BLaER1 treated with 17β-estradiol and CSF1 and Interleukin-3, amounts not matched to agents 10 nM and 100 nM (cell line): ENCODE measurements around the gene LRRC38.
A peak's percentile ranks its signal among the peaks of the same experiment; 100 is the strongest.

Experiments used
- H3K27ac ChIP-seq, 11 experiments: shearing (Covaris generic); formaldehyde crosslinking; 2 replicates each; pipeline ENCODE4 v1.8.1; 2022
- H3K27me3 ChIP-seq, 11 experiments: shearing (Covaris generic); formaldehyde crosslinking; 2 replicates each; pipeline ENCODE4 v1.8.1; 2022
- H3K36me3 ChIP-seq, 11 experiments: shearing (Covaris generic); formaldehyde crosslinking; 2 replicates each; pipeline ENCODE4 v1.8.1; 2022
- H3K4me1 ChIP-seq, 10 experiments: shearing (Covaris generic); formaldehyde crosslinking; 2 replicates each; pipeline ENCODE4 v1.8.1; 2022
- H3K4me2 ChIP-seq, 11 experiments: shearing (Covaris generic); formaldehyde crosslinking; 2 replicates each; pipeline ENCODE4 v1.8.1; 2022
- H3K4me3 ChIP-seq, 10 experiments: shearing (Covaris generic); formaldehyde crosslinking; 2 replicates each; pipeline ENCODE4 v1.8.1; 2022
- H3K9ac ChIP-seq, 11 experiments: shearing (Covaris generic); formaldehyde crosslinking; 2 replicates each; pipeline ENCODE4 v1.8.1; 2022
- H3K9me3 ChIP-seq, 11 experiments: shearing (Covaris generic); formaldehyde crosslinking; replicated peaks in 1 of 11; 2 replicates each; pipeline ENCODE4 v1.8.1; 2022
- H4K20me1 ChIP-seq, 11 experiments: shearing (Covaris generic); formaldehyde crosslinking; 2 replicates each; pipeline ENCODE4 v1.8.1; 2022
- Cebpa-rat ChIP-seq, 11 experiments: shearing (Covaris generic); IDR thresholded peaks; 2 replicates each; pipeline ENCODE4 v1.8.1; 2022

LRRC38 gene

DNA sequence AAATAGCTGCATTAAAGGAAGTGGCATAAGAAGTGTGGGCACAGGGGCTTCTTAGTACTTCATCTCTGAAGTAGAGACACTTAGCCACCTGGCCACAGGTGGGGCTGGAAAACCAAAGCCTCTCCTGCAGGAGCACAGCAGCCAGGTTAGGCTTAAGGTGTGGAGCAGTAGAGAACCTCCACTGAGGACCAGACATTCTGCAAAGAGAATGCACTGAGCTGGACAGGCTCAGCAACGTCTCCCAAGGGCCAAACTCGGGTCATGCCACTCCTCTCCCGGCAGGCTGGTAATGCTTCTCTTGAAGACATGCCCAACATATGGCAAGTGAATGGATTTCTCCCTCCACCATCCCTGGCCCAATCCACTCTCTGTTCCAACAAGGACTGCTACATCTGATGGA is 33.0 kb upstream of the LRRC38 start:
- Histone ChIP-seq H4K20me1 (no peaks in the 10 kb centered on the region), H3K36me3 (no peaks in the 10 kb centered on the region)
- no peak for TF ChIP-seq Cebpa-rat (IDR thresholded peaks at IDR 0.05)

DNA sequence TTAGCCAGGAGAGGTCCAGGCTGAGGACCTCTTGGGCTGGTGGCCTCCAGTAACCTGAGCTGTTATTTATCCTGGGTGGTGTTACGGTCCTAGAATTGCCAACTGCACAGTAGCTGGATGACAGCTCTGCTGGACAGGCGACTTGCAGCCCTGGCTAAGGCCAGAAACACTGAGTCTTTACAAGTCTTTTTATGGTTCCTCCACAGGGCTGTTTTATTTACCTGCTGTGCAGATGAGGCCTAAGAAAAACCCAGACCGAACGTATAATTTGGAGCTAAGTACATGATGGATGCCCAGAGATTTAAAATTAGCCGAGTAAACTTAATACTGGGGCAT is 30.4 kb upstream of the LRRC38 start:
- no peaks in the 10 kb centered on the region for H3K36me3 ChIP-seq
- H3K9ac ChIP-seq = no peak overlapping the region
- no peaks in the 10 kb centered on the region for H3K27me3 ChIP-seq
- H3K27ac ChIP-seq = no peak overlapping the region
- no peaks in the 10 kb centered on the region for H4K20me1 ChIP-seq
- H3K4me3 ChIP-seq = no peak overlapping the region
- H3K4me2 ChIP-seq = no peak overlapping the region
- no peak for TF ChIP-seq Cebpa-rat (IDR thresholded peaks at IDR 0.05)
- peaks cover 0 to 4% (median 0%) of the 10 kb centered on the region in 11 experiments; a peak in 1 of 22 replicates for H3K9me3 ChIP-seq
- H3K4me1 ChIP-seq = peaks cover 0 to 13% (median 0%) of the 10 kb centered on the region in 10 experiments; a peak in 5 of 20 replicates

More for the DNA sequence above, 33.0 kb upstream of the LRRC38 start:
- Histone ChIP-seq H3K9me3 (peaks cover 0 to 4% (median 0%) of the 10 kb centered on the region in 11 experiments; a peak in 1 of 22 replicates), H3K4me2 (no peak overlapping the region), H3K27ac (no peak overlapping the region), H3K4me1 (peaks cover 0 to 8% (median 0%) of the 10 kb centered on the region in 10 experiments; a peak in 6 of 20 replicates), H3K4me3 (no peak overlapping the region), H3K9ac (no peak overlapping the region), H3K27me3 (no peaks in the 10 kb centered on the region)

DNA sequence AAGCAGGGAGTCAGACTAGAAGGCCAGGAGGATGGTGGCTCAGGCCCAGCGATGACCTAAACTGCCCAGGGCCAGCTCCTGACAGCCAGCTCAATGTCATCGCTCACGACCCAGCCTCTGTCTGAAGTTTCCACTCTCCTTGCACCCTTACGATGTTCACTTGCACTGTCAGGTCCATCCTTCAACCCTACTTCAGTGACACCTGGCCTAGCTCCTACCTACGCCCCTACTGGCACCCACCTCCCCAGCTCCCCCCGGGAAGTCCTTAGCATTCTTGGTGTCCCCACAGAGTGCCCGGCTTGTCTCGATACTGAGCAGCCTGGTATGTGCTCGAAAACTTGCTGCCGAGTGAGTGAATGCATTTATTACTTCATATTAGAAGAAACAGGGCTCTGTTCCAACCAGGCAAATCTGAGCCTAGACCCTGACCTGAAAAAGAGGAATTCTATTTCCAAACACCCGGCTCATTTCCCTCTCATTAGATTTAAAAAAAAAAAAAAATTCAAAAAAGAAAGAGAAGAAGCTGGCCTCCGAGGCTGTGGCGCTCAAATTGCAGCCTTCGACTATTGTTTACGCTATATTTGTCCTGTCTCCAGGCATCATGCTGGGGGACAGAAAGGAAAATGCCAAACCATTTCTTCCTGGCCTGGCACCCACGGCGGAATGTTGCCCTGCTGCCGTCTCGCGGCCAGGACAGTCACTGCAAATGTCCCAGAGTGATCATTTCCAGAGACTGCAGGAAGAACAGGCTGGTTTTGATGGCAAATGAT is 29.8 kb upstream of the LRRC38 start:
- H3K9me3 ChIP-seq = peaks cover 0 to 6% (median 0%) of the 10 kb centered on the region in 11 experiments; a peak in 2 of 22 replicates
- no peak overlapping the region for H3K4me2 ChIP-seq
- peaks cover 0 to 19% (median 0%) of the 10 kb centered on the region in 10 experiments; a peak in 5 of 20 replicates for H3K4me1 ChIP-seq
- no peak for TF ChIP-seq Cebpa-rat (IDR thresholded peaks at IDR 0.05)
- no peak overlapping the region for H3K9ac ChIP-seq
- H3K27me3 ChIP-seq = no peaks in the 10 kb centered on the region
- no peaks in the 10 kb centered on the region for H4K20me1 ChIP-seq
- no peaks in the 10 kb centered on the region for H3K36me3 ChIP-seq
- H3K4me3 ChIP-seq = no peak overlapping the region
- H3K27ac ChIP-seq = no peak overlapping the region

DNA sequence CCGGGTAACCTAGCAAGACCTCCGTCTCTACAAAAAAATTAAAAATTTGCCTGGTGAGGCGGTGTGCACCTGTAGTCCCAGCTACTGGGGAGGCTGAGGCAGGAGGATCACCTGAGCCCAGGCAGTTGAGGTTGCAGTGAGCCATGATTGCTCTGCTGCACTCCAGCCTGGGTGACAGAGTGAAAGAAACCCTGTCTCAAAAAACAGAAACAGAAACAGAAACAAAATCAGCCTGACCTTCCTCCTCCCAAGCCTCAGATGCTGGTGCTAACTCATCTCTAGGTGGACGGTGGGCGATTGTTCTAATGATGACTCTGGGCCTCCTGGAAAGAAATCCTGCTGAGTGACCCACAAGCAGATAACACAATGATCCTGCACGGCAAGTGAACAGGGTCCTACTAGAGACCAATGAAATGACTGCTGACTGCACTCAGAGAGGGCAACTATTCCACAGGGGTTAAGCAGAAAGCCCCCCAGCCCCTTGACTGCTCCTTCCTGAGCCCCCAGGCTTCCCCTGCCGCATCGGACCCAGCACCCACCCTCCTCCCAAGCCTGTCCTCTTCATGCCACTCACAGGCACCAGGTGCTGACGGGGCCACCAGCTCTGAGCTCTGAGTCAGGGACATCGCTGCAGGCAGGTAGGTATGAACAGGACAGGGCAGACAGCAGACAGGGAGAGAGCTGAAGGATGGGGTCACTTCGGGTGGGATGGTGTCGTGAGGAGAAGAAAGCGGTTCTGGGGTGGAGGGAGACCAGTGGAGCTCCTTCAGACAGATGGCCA is 27.8 kb upstream of the LRRC38 start:
- Histone ChIP-seq H4K20me1 (no peaks in the 10 kb centered on the region), H3K9ac (no peak overlapping the region), H3K4me3 (no peak overlapping the region), H3K9me3 (peaks cover 0 to 8% (median 0%) of the 10 kb centered on the region in 11 experiments; a peak in 3 of 22 replicates), H3K4me2 (no peak overlapping the region), H3K36me3 (no peaks in the 10 kb centered on the region), H3K27me3 (no peaks in the 10 kb centered on the region), H3K4me1 (peaks cover 0 to 19% (median 0%) of the 10 kb centered on the region in 10 experiments; a peak in 5 of 20 replicates), H3K27ac (no peak overlapping the region)
- TF ChIP-seq Cebpa-rat (IDR thresholded peaks at IDR 0.05) = no peak

DNA sequence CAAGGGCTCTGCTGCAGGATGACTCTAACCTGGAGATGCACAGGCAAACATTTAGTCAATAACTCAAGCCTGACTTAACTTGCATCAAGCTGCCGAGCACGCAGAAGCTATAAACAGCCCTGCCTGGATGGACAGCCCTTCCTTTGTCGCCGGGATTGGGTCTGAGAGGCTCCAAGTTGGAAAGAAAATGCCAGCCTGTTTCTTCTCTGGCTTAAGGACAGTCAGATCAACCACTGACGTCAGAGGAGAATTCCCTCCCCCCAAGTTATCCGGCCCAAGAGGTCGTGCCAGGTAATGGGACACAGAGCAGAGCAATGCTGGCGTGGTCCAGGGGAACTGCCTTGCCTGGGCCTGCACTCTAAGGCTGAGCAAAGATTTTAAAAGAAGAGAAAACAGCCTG is 27.1 kb upstream of the LRRC38 start:
- peaks cover 0 to 6% (median 0%) of the 10 kb centered on the region in 11 experiments; a peak in 2 of 22 replicates for H3K9me3 ChIP-seq
- TF ChIP-seq Cebpa-rat (IDR thresholded peaks at IDR 0.05) = no peak

DNA sequence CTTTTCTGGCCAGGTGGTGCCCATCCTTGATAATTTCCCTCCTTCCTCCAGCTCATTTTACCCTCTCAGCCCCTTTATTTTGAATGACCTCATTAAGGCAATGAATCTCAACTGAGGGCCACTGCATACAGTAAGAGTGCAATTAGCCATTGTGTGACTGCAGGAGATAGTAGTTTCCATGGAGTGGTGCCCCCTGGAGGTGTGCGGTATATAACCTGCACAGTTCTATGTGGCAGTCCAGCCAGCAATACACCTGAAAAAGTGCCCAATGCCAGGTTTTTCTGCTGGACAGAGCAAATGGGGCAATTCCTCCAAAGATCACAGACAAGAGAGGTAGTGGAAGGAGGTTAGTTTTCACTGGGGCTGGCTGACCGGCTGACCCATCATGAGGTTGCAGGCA is 25.9 kb upstream of the LRRC38 start:
- H3K9ac ChIP-seq = no peak overlapping the region

More for the DNA sequence above, 27.1 kb upstream of the LRRC38 start:
- Histone ChIP-seq H3K4me3 (no peak overlapping the region), H3K36me3 (no peaks in the 10 kb centered on the region), H4K20me1 (no peaks in the 10 kb centered on the region), H3K4me1 (peaks cover 0 to 16% (median 0%) of the 10 kb centered on the region in 10 experiments; a peak in 5 of 20 replicates), H3K27ac (no peak overlapping the region), H3K4me2 (no peak overlapping the region), H3K27me3 (no peaks in the 10 kb centered on the region), H3K9ac (no peak overlapping the region)

DNA sequence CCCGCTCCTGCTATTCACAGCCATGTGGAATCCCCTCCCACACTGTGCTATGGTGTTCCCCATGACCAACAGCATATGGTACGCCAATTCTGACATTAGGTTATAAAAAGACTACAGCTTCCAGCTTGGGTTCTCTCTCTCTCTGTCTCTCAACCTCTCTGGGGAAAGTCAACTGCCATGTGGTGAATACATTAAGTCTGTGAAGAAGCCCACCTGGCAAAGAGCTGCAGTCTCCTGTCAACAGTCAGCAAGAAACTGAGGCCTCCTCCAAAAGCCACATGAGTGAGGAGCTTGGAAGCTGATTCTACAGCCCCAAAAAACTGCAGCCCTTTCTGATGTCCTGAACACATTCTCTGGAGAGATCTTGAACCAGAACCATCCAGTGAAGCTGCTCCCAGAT is 25.0 kb upstream of the LRRC38 start:
- H3K4me2 ChIP-seq = peak overlapping the region in 3 of 11 experiments; percentile 15 to 34 (median 30); a peak in 2 of 22 replicates
- H3K27me3 ChIP-seq = no peaks in the 10 kb centered on the region
- peaks cover 0 to 6% (median 0%) of the 10 kb centered on the region in 11 experiments; a peak in 2 of 22 replicates for H3K9me3 ChIP-seq
- no peak overlapping the region for H3K9ac ChIP-seq
- no peaks in the 10 kb centered on the region for H3K36me3 ChIP-seq
- H3K4me1 ChIP-seq = peaks cover 0 to 12% (median 0%) of the 10 kb centered on the region in 10 experiments; a peak in 3 of 20 replicates
- TF ChIP-seq Cebpa-rat (IDR thresholded peaks at IDR 0.05) = no peak
- H4K20me1 ChIP-seq = no peaks in the 10 kb centered on the region
- H3K27ac ChIP-seq = no peak overlapping the region
- H3K4me3 ChIP-seq = no peak overlapping the region

More for the DNA sequence above, 25.9 kb upstream of the LRRC38 start:
- Histone ChIP-seq H3K4me3 (no peak overlapping the region), H3K4me2 (peak overlapping the region in 2 of 11 experiments; percentile 6 to 34; a peak in 1 of 22 replicates), H3K36me3 (no peaks in the 10 kb centered on the region), H3K9me3 (peaks cover 0 to 6% (median 0%) of the 10 kb centered on the region in 11 experiments; a peak in 2 of 22 replicates), H4K20me1 (no peaks in the 10 kb centered on the region), H3K27ac (no peak overlapping the region), H3K4me1 (peaks cover 0 to 12% (median 0%) of the 10 kb centered on the region in 10 experiments; a peak in 3 of 20 replicates), H3K27me3 (no peaks in the 10 kb centered on the region)
- TF ChIP-seq Cebpa-rat (IDR thresholded peaks at IDR 0.05) = no peak

DNA sequence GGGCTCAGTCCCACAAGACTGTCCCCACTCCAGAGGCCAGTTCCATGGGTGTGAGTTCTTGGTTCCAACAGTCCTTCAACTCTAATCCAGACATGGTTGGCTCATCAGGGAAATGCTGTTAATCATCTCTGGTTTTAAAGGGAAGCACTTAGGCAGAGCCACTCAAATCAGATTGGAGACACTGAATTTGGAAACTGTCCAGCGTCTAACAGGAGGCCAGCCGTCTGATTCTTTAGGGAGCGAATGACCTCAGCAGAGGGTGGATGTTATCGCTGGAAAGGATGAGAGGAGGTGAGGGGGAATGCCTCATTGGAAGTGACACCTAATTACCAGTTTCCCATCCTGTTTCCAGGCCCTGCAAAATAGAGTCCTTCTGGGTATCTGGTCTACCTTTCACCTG is 22.8 kb upstream of the LRRC38 start:
- Histone ChIP-seq H3K9me3 (peaks cover 0 to 6% (median 0%) of the 10 kb centered on the region in 11 experiments; a peak in 2 of 22 replicates), H3K4me2 (no peak overlapping the region), H3K9ac (no peak overlapping the region), H4K20me1 (no peaks in the 10 kb centered on the region), H3K36me3 (no peaks in the 10 kb centered on the region), H3K27me3 (no peaks in the 10 kb centered on the region), H3K4me1 (peaks cover 0 to 12% (median 0%) of the 10 kb centered on the region in 10 experiments; a peak in 3 of 20 replicates), H3K27ac (no peak overlapping the region), H3K4me3 (no peak overlapping the region)
- no peak for TF ChIP-seq Cebpa-rat (IDR thresholded peaks at IDR 0.05)

DNA sequence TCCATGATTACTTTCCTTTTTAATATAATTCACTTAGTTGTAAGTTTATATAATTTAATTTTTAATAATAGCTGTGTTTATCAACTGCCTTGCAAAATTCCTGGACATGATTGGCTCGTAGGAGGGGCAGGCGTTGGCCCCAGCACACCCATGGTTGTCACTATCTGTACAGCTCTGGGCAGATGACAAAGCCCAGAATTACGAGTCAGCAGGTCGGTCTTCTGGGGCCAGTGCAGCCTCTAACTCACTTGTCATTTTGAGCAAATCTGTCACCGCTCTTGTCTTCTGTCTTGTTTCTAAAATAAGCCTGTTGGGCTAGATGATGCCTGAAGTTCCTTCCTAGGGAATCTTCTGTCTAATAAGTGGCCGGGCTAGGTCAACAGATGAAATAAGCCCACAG is 21.4 kb upstream of the LRRC38 start:
- H3K4me1 ChIP-seq = peaks cover 6 to 25% (median 10%) of the 10 kb centered on the region in 10 experiments; a peak in 19 of 20 replicates
- H3K27ac ChIP-seq = no peak overlapping the region
- no peaks in the 10 kb centered on the region for H3K36me3 ChIP-seq
- no peak overlapping the region for H3K4me2 ChIP-seq
- H3K9ac ChIP-seq = no peak overlapping the region
- no peaks in the 10 kb centered on the region for H3K27me3 ChIP-seq
- TF ChIP-seq Cebpa-rat (IDR thresholded peaks at IDR 0.05) = no peak
- H3K4me3 ChIP-seq = no peak overlapping the region
- no peaks in the 10 kb centered on the region for H4K20me1 ChIP-seq
- H3K9me3 ChIP-seq = peaks cover 0 to 6% (median 0%) of the 10 kb centered on the region in 11 experiments; a peak in 2 of 22 replicates
